ENCODE results near the gene TENT5C. TPM values are rescaled to one million over a fixed set of nuclear protein-coding genes. Genes with fewer than 3 reads are reported as not detected.

The TENT5C gene
- polyA plus RNA-seq, 1 donor (not counting 4 experiments of a cell fraction or from before 2014, with no cell fraction given), result 0.13 TPM

DNA sequence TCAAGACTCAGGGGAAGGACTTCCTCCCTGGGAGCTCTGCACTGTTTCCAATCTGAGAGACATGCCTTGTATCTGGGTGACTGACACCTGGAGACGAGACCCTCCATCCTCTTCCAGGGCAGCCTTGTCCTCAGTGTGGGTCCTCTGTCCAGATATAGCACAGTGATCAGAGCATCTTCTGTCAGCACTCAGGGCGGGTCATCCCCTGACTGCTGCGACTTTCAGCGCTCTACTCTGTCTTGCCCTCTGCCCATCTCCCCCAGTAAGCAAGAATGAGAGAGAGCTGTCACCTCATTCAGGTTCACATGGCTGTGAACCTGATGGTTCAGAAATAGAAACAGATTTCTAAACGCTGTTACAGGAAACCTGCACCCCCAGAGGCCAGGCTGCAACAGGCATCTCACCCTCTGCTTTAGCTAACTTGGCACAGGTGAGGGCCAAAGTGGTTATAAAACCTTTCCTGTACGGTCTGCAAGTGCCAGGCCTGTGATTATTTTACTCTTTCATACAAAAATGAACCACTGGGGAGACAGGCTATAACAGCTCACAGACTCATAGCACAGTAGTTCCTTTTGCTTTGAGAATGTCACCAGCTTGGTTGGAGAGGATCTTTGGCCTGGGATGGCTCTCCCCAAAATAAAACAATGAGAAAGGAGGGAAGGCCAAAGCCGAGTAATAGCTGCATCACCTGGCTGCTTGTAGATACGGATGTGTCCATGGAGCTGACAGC, 11.4 kb upstream of the TENT5C start:
- Histone ChIP-seq H3K9ac (ENCODE audit: control insufficient read depth, extremely low read depth, insufficient read depth, low read length) (no peak overlapping the region), H2AFZ (ENCODE audit: control insufficient read depth, low read length) (no peak overlapping the region), H3K27ac (ENCODE audit: control insufficient read depth, insufficient read depth, low read length) (no peak overlapping the region), H3K4me3 (ENCODE audit: control insufficient read depth in 2 of 3, extremely low read depth in 1 of 3, insufficient read depth in 2 of 3, low read depth in 1 of 3, low read length in 3 of 3) (no peak overlapping the region), H3K9me3 (ENCODE audit: control insufficient read depth, low read depth, low read length) (no peaks in the 10 kb centered on the region), H3K36me3 (ENCODE audit: control insufficient read depth in 2 of 2, extremely low read depth in 1 of 2, insufficient read depth in 2 of 2, low read length in 2 of 2) (no peaks in the 10 kb centered on the region), H3K4me2 (ENCODE audit: control insufficient read depth, extremely low read depth, insufficient read depth, low read depth, low read length) (no peak overlapping the region), H3K9me1 (ENCODE audit: control insufficient read depth, extremely low read depth, insufficient read depth, low read length) (no peaks in the 10 kb centered on the region), H3K27me3 (ENCODE audit: control insufficient read depth, extremely low read depth, insufficient read depth, low read length) (no peaks in the 10 kb centered on the region), H3K79me2 (ENCODE audit: control insufficient read depth, insufficient read depth, low read length) (no peaks in the 10 kb centered on the region), H4K20me1 (ENCODE audit: control insufficient read depth, extremely low read depth, insufficient read depth, low read length) (no peaks in the 10 kb centered on the region), H3K4me1 (ENCODE audit: control insufficient read depth, extremely low read depth, insufficient read depth, low read length) (no peaks in the 10 kb centered on the region)
- FAIRE-seq, result no peak
- dilution Hi-C loops (cut with MboI; ENCODE audit: extremely low pct_ligation_motif_present, low sequenced_read_pairs), result no loop called here
- no peak for DNase-seq (ENCODE audit: low read depth, low spot score)
- TF ChIP-seq EZH2 (IDR thresholded peaks at IDR 0.05; ENCODE audit: low read length), result no peak
- TF ChIP-seq, protein P1, sequence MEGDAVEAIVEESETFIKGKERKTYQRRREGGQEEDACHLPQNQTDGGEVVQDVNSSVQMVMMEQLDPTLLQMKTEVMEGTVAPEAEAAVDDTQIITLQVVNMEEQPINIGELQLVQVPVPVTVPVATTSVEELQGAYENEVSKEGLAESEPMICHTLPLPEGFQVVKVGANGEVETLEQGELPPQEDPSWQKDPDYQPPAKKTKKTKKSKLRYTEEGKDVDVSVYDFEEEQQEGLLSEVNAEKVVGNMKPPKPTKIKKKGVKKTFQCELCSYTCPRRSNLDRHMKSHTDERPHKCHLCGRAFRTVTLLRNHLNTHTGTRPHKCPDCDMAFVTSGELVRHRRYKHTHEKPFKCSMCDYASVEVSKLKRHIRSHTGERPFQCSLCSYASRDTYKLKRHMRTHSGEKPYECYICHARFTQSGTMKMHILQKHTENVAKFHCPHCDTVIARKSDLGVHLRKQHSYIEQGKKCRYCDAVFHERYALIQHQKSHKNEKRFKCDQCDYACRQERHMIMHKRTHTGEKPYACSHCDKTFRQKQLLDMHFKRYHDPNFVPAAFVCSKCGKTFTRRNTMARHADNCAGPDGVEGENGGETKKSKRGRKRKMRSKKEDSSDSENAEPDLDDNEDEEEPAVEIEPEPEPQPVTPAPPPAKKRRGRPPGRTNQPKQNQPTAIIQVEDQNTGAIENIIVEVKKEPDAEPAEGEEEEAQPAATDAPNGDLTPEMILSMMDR (optimal IDR thresholded peaks at IDR 0.05 in 1 of 3, IDR thresholded peaks at IDR 0.05 in 1 of 3, conservative IDR thresholded peaks at IDR 0.05 in 1 of 3; ENCODE audit: extremely low read depth in 1 of 3, insufficient read depth in 2 of 3, low read length in 3 of 3), result peak in 1 of 3 experiments; percentile 7

DNA sequence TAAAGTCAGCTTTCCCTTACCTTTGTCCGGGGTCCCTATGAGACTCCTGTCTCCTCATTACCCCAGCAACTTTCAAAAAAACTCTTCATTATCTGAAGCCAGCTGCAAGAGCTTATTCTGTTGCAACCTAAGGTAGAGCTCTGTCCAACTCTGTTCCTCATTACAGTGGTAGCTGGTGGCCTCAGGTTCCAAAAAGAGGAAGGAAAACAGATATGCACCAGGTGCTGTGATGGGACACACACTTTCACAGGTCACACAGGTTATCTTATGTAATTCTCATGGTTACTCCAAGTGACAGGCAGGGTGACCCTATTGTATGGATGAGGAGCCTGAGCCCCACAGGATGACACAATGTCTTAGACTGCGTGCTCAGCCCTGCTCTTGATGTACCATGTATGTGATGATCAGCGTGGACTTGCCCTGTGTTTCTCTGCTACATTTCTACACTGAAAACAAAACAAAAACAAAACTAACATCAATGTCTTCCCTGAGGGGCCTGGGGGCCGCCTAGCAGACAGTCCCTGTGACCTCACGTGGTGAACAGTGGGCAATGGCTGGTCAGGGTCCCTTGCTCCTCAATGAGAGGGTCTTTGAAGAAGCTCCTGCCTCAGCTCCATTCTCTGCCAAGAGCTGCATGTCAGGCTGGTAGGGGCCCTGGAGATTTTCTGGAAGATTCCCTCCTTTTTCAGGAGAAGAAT, 9.7 kb upstream of the TENT5C start:
- H3K79me2 ChIP-seq (ENCODE audit: control insufficient read depth, insufficient read depth, low read length), result no peaks in the 10 kb centered on the region
- DNase-seq (ENCODE audit: low read depth, low spot score) (no peak), FAIRE-seq (no peak)
- H3K9me3 ChIP-seq (ENCODE audit: control insufficient read depth, low read depth, low read length), result no peaks in the 10 kb centered on the region
- no peak for TF ChIP-seq EZH2 (IDR thresholded peaks at IDR 0.05; ENCODE audit: low read length)
- TF ChIP-seq, protein P1 (optimal IDR thresholded peaks at IDR 0.05 in 1 of 3, IDR thresholded peaks at IDR 0.05 in 1 of 3, conservative IDR thresholded peaks at IDR 0.05 in 1 of 3; ENCODE audit: extremely low read depth in 1 of 3, insufficient read depth in 2 of 3, low read length in 3 of 3), result no peak
- H3K27ac ChIP-seq (ENCODE audit: control insufficient read depth, insufficient read depth, low read length), result no peak overlapping the region
- H3K9me1 ChIP-seq (ENCODE audit: control insufficient read depth, extremely low read depth, insufficient read depth, low read length), result no peaks in the 10 kb centered on the region
- dilution Hi-C loops (cut with MboI; ENCODE audit: extremely low pct_ligation_motif_present, low sequenced_read_pairs), result no loop called here
- H3K4me2 ChIP-seq (ENCODE audit: control insufficient read depth, extremely low read depth, insufficient read depth, low read depth, low read length), result no peak overlapping the region
- no peaks in the 10 kb centered on the region for H3K4me1 ChIP-seq (ENCODE audit: control insufficient read depth, extremely low read depth, insufficient read depth, low read length)
- H3K27me3 ChIP-seq (ENCODE audit: control insufficient read depth, extremely low read depth, insufficient read depth, low read length), result no peaks in the 10 kb centered on the region
- H3K4me3 ChIP-seq (ENCODE audit: control insufficient read depth in 2 of 3, extremely low read depth in 1 of 3, insufficient read depth in 2 of 3, low read depth in 1 of 3, low read length in 3 of 3), result no peak overlapping the region
- H3K9ac ChIP-seq (ENCODE audit: control insufficient read depth, extremely low read depth, insufficient read depth, low read length), result no peak overlapping the region
- H3K36me3 ChIP-seq (ENCODE audit: control insufficient read depth in 2 of 2, extremely low read depth in 1 of 2, insufficient read depth in 2 of 2, low read length in 2 of 2), result no peaks in the 10 kb centered on the region
- no peak overlapping the region for H2AFZ ChIP-seq (ENCODE audit: control insufficient read depth, low read length)
- H4K20me1 ChIP-seq (ENCODE audit: control insufficient read depth, extremely low read depth, insufficient read depth, low read length), result no peaks in the 10 kb centered on the region
